ENCODE measurements around the gene WWOX. TPM values are rescaled to one million over a fixed set of nuclear protein-coding genes. Genes with fewer than 3 reads are reported as not detected.

The WWOX gene
- total RNA-seq, 2 donors from 2014 or later, result 33.8 to 82.5 TPM

GRCh38 chr16:78399384-78399783 lies 299.9 kb downstream of the WWOX start:
- Histone ChIP-seq H3K9me3 (no peaks in the 10 kb centered on the region), H3K27ac (no peak overlapping the region), H3K4me3 (no peak overlapping the region), H3K4me1 (ENCODE audit: control insufficient read depth in 1 of 2, low read depth in 2 of 2) (no peaks in the 10 kb centered on the region), H3K36me3 (no peaks in the 10 kb centered on the region), H3K27me3 (replicated peaks; ENCODE audit: insufficient read depth) (no peaks in the 10 kb centered on the region)
- DNase-seq (ENCODE audit: low spot score) (no peak), ATAC-seq (ENCODE audit: insufficient number of reproducible peaks, low FRiP score, low read depth) (no peak)
- no peak for TF ChIP-seq CTCF (IDR thresholded peaks at IDR 0.05)

- ATAC-seq (ENCODE audit: insufficient number of reproducible peaks, low FRiP score, low read depth), result no peak
- no peak for DNase-seq (ENCODE audit: low spot score)
- TF ChIP-seq CTCF (IDR thresholded peaks at IDR 0.05), result no peak
- Histone ChIP-seq H3K27ac (no peak overlapping the region), H3K4me1 (ENCODE audit: control insufficient read depth in 1 of 2, low read depth in 2 of 2) (no peaks in the 10 kb centered on the region), H3K27me3 (replicated peaks; ENCODE audit: insufficient read depth) (no peaks in the 10 kb centered on the region), H3K9me3 (no peaks in the 10 kb centered on the region), H3K36me3 (no peaks in the 10 kb centered on the region), H3K4me3 (no peak overlapping the region)
Measured at GRCh38 chr16:78402833-78403232, 303.4 kb downstream of the WWOX start.

- ATAC-seq (ENCODE audit: insufficient number of reproducible peaks, low FRiP score, low read depth) (no peak), DNase-seq (ENCODE audit: low spot score) (no peak)
- no peaks in the 10 kb centered on the region for H3K27me3 ChIP-seq (replicated peaks; ENCODE audit: insufficient read depth)
- H3K4me3 ChIP-seq, result no peak overlapping the region
- TF ChIP-seq CTCF (IDR thresholded peaks at IDR 0.05), result no peak
- no peaks in the 10 kb centered on the region for H3K4me1 ChIP-seq (ENCODE audit: control insufficient read depth in 1 of 2, low read depth in 2 of 2)
- no peak overlapping the region for H3K27ac ChIP-seq
- no peaks in the 10 kb centered on the region for H3K9me3 ChIP-seq
- no peaks in the 10 kb centered on the region for H3K36me3 ChIP-seq
Measured at GRCh38 chr16:78405040-78405439, 305.6 kb downstream of the WWOX start.

- DNase-seq (ENCODE audit: low spot score) (no peak), ATAC-seq (ENCODE audit: insufficient number of reproducible peaks, low FRiP score, low read depth) (no peak)
- Histone ChIP-seq H3K4me3 (no peak overlapping the region), H3K27me3 (replicated peaks; ENCODE audit: insufficient read depth) (no peaks in the 10 kb centered on the region), H3K27ac (no peak overlapping the region), H3K36me3 (no peaks in the 10 kb centered on the region), H3K9me3 (no peaks in the 10 kb centered on the region), H3K4me1 (ENCODE audit: control insufficient read depth in 1 of 2, low read depth in 2 of 2) (no peaks in the 10 kb centered on the region)
- TF ChIP-seq CTCF (IDR thresholded peaks at IDR 0.05), result no peak
Measured at GRCh38 chr16:78405833-78406232, 306.4 kb downstream of the WWOX start.

- Histone ChIP-seq H3K9me3 (no peaks in the 10 kb centered on the region), H3K27me3 (replicated peaks; ENCODE audit: insufficient read depth) (no peaks in the 10 kb centered on the region), H3K4me1 (ENCODE audit: control insufficient read depth in 1 of 2, low read depth in 2 of 2) (no peaks in the 10 kb centered on the region), H3K27ac (no peak overlapping the region), H3K4me3 (no peak overlapping the region), H3K36me3 (no peaks in the 10 kb centered on the region)
- no peak for TF ChIP-seq CTCF (IDR thresholded peaks at IDR 0.05)
- no peak for ATAC-seq (ENCODE audit: insufficient number of reproducible peaks, low FRiP score, low read depth)
- no peak for DNase-seq (ENCODE audit: low spot score)
Measured at GRCh38 chr16:78407191-78407590, 307.7 kb downstream of the WWOX start.
